ENCODE results near the gene KIAA0040.

KIAA0040 gene
- total RNA-seq: 46.4 to 61.2 reads per million in 2 donors

GRCh38 chr1:175192630-175193526 is at the start of gene KIAA0040:
Gene KIAA0040 (minus strand): TSS chr1:175192776. CDS start chr1:175161013, 31,763 bp downstream.
- DNase-seq: peak; percentile 45

- DNase-seq: no peak
Observed at GRCh38 chr1:175237389-175237788, 44.8 kb upstream of the KIAA0040 start.

- no peak for DNase-seq
Observed at GRCh38 chr1:175234639-175235038, 42.1 kb upstream of the KIAA0040 start.

DNA sequence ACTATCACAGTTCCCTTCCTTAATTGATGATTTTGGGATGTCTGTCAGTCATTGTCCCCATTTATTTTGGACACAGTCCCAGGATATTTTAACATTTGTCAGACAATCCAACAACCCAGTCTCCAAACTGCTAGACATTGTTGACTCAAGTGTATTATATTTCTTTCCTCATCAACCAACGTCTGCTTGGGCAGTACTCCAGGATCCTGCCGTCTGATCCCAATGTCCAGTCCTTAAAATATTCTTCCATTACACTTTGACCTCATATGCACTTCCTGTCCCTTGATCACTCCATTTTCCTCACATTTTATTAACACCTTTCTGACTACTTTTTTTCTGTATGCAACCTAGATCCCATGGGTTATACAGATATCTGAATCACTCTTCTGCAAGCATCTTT is 39.8 kb upstream of the KIAA0040 start:
- DNase-seq: no peak

- DNase-seq: no peak
Observed at GRCh38 chr1:175225805-175226129, 33.2 kb upstream of the KIAA0040 start.

DNA sequence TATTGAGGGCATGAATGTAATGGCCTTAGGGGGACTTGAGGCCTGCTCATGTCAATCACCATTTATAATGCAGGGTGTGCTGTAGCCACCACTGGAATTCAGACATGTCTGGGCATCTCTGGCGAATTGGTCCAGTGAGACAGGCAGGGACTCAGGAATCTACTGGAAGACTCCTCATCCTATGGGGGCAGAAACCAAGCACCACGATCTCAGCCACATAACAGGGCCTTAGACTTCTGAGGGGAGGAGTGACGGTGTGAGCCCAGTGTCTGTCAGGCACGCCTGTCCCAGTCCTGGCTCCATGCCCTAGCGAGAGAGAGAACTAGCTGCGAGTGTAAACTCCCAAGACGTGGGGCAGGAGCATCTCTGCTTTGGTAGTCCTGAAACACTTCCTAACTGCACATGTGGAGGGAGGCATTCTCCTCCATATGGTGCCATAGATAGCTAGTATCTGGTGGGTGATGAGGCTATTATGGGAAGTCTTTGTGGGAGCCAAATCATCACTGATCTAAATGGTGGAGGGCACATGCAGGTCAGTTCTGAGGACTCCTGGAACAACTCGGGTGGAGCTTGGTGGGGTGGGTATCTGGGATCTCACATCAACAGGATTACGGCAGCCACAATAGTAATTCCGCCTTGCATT is 29.8 kb upstream of the KIAA0040 start:
- DNase-seq: no peak

GRCh38 chr1:175221557-175222175 is 29.1 kb upstream of the KIAA0040 start:
- DNase-seq: no peak

- DNase-seq: no peak
Observed at GRCh38 chr1:175220853-175221556, 28.4 kb upstream of the KIAA0040 start.

GRCh38 chr1:175219774-175220173 is 27.2 kb upstream of the KIAA0040 start:
- DNase-seq: no peak

DNA sequence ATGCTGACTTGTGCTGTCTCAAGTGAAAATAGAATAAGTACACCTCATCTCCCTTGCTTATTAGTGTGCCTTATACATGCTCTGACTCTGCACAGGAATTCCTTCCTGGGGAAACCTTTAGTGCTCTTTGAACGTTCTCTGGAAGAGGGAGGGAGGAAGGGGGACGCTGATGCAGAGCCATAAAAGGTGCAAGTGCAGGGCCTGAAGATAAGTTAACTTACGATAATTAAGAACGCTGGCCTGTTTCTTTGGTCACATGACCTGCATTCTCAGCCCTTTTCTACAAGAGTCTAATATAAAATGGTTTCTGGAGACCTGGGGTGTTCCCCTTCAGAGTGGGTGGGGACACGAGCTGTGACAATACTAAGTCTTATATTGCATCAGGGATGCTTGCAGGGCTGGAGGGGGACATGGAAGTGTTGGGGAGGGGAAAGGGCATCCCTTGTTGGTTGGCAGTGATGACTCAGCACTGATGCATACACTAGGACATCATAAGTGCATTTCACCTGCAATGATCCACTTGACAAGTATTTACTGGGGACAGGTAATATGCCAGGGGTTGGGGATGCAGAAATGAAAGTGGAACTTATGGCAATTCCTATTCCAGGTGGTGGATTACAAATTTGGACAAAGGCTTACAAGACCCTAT is 26.3 kb upstream of the KIAA0040 start:
- DNase-seq: no peak

DNA sequence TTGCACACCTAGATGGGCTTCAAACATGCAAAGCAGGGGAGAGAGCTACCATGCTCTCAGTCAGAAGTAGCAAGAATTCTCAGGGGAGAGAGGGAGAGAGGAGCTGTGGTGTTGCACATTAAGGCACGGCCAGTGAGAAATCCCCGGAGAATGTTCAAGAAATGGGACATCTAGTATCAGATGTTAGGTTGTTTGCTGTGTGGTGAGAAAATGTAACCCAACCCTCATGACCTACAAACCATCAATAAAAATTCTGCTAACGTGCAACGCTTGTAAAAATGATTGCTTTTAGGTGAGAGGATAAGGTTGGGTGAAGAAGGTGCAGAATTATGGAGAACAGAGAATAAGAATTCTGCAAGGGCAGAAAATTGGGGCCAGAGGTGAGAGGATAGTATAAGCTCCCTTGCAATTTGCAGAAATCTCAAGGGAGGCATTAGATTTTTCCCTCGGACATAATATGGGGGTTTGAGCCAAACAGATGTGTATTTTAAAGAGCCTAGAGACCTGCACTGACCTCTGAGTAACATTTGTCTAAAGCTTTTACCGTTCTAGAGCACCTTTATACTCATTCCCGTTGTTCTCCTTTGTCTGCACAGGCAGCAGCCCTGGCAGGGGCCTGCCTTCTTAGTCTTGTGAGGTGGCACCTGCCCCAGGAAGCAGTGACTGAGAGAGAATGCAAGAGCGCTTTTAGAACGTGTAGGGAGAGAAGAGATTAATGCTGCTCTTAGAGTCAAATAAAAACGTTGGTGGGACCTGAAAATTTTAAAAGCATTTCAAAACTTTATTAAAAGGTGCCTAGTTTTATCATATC is 25.4 kb upstream of the KIAA0040 start:
- DNase-seq: no peak

GRCh38 chr1:175216444-175216843 is 23.9 kb upstream of the KIAA0040 start:
- no peak for DNase-seq

DNA sequence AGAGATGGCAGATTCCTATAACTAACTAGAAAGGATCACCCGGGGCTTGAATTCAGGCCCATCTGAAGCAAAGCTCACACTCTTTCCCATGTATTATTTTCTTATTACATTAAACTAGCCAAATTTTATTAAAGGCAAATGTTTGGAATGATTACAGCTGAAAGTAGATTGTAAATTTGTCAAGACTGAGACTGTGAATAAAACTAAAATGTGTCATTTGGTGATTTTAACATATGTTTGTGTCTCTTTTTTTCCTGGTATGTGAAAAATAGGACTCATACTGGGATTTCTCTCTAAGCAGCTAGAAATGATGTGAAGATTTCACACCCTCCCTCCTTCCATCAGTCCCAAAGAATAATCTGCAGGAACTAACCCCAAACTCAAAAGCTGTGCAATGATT is 19.1 kb upstream of the KIAA0040 start:
- DNase-seq: no peak

GRCh38 chr1:175210744-175211143 is 18.2 kb upstream of the KIAA0040 start:
- no peak for DNase-seq

DNA sequence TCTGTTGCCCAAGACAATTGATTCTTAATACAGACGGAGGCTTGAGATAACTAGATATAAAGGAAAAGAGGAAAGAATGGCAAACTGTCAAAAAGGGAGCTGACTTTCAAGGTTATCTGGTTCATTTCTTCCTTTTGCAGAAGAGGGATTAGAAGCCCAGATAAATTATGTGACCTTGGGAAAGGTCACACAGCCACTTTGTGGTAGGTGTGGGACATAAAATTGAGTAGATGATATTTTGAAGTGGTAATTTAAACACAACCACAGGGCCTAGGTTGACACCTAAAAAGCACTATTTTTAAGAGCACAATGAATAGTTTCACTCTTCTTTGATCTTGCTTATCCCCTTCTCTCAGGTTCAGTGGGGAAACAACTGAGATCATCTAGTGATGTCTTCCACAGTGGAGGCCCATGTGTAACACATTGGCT is 16.9 kb upstream of the KIAA0040 start:
- DNase-seq: no peak

- no peak for DNase-seq
Observed at GRCh38 chr1:175208773-175209492, 16.4 kb upstream of the KIAA0040 start.

DNA sequence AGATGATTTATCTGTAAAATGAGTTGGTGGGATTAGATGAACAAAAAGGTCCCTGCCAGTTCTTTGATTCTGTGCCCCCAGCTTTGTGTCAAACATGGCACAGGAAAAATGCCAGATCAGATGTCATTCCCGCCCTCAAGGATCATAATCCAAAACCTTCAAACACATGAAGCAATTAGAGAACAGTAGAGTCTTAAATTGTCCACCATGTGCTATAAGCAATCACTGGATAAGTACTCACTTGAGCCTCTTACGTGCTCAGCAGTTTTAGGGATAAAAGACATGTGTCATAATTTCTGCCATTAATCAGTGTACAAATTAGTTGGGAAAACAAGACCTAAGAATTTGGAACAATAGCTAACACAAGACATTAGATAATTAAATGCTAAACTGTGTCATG is 15.4 kb upstream of the KIAA0040 start:
- no peak for DNase-seq

DNA sequence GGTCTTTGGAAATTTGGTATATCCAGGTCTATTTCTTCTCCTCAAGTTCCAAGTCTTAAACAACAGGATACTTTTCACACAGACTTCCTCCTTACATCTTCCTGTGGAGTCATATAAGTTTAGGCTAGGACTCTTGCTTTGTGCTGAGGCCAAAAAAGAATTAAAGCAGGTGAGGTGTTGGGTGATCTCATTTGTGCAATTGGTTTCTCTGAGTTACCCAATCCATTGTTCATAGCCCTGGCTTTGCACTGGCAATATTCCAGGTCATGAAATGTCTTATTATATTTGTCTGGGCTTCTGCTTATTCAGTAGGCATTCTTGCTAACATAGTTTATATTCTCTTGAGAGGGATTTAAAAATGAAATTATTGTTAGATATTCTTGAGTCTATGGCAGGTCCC is 14.1 kb upstream of the KIAA0040 start:
- no peak for DNase-seq

GRCh38 chr1:175204330-175204729 is 11.8 kb upstream of the KIAA0040 start:
- no peak for DNase-seq

DNA sequence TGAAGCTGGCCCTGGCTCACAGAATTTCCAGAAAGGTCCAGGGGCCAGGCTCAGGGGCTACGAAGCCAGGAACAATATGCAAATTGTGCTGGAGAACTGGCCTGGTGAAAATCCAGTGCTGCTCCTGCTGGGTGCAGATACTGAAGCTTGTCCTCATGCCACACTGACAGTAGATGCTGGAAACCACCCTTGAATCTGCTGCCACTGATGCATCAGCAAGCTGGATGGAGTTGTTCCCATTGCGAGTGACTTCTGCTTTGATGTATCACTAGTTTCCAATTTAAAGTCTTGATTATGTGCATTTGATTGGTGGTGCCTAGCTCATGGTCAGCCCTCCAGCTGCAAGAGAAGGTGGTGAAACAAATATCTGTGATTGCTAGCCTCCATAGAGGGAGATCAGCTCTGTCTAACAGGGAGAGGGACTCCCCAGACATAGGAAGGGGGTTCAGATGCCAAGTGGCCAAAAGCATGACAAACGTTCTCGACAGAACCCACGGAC is 11.0 kb upstream of the KIAA0040 start:
- DNase-seq: no peak

Measured in activated gamma-delta T cell (primary cell).